Stimulated activated CD4-positive, alpha-beta T cell treated with anti-CD3 and anti-CD28 coated beads, Interleukin-4, amount 100 ng/mL, for 4 hours (primary cell): ENCODE measurements around the gene RNPEPL1.

Experiments used
- DNase-seq, 2 experiments: peaks; one replicate each; pipeline ENCODE4 v3.0.0-alpha.2; 2020

RNPEPL1 gene

DNA sequence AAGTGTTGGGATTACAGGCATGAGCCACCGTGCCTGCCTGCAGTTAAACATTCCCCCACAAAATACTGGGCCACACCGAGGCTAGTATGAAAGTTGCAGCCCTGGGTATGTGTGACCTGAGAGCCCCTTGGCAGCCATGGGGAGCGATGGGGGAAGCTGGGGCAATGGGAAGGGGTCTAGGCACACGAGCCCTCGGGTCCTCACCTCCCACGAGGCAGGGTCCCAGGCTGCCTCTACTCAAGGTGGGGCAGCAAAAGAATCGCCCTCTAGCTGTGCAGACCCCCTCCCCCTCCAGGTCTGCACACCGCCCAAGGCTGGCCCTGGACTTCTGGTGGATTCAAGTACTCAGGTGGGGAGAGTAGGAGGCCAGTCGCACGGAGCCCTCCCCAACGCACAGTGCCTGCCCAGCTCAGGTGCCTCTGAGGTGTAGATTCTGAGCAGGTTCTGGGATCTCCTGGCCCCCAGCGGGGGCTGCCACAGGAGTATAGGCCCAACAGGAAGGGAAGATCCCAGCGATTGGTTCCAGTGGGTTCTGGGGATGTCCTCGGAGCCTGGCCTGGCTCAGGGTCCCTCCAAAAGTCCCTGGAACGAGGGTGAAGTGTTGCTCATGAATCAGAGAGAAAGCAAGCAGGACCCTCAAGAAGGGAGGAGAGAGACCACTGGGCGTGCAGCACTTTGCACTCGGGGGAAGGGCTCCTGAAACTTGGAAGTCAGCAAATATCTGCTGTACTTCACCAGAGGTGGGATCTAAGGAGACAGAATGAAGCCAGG is 59.6 kb downstream of the RNPEPL1 start:
- DNase-seq: no peak

DNA sequence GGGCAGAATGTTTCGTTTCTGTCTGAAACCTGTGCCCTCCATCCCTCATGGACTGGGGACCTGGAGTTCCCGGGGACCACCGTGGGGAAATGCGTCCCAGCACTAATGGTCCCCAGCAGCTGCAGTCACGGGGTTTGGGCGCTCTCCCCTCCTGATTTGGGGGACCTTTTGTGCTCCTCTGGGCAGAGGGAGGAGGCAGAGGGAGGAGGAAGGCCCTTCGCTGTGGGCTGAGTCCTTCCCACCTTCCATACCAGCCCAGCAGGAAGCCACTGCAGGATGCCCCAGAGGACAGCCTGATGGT is 60.2 kb downstream of the RNPEPL1 start:
- no peak for DNase-seq

DNA sequence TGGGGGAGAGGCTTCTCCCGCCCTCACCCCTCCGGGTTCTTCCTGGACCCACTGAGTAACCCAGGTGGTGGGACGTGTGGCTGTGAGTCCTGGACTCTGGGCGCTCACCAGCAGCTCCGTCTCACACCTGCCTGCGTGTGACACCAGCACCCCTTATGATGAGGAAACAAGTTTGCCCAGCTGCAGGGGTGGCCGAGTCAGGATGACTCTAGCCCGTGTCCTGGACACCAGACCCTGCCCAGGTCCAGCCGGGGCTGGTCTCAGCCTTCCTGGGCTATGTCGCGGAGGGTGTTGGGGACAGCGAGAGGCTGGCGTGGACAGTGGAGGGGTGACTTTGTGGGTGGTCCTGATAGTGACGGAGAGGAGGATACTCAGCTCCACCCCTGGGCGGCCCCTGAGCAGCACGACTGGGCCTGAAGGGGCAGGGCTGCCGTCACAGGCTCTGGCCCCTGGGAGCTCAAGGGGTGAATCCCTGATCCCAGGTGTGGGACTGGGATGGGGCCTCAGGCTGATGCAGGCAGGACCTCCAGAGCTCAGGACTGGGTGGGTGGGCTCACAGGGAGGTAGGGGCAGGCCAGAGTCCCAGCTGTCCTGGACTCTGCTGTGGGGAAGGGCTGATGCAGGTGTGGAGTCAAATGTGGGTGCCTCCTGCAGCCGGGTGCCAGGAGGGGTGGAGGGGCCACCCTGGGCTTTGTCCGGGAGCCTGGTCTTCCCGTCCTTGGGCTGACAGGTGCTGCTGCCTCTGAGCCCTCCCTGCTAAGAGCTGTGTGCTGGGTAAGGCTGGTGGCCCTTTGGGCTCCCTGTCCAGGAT is 60.7 kb downstream of the RNPEPL1 start:
- DNase-seq: no peak

DNA sequence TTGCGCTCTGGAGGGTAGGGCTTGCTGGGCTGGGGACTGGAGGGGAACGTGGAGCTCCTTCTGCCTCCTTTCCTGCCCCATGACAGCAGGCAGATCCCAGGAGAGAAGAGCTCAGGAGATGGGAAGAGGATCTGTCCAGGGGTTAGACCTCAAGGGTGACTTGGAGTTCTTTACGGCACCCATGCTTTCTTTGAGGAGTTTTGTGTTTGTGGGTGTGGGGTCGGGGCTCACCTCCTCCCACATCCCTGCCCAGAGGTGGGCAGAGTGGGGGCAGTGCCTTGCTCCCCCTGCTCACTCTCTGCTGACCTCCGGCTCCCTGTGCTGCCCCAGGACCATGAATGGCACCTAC is 61.3 kb downstream of the RNPEPL1 start:
- DNase-seq: no peak

DNA sequence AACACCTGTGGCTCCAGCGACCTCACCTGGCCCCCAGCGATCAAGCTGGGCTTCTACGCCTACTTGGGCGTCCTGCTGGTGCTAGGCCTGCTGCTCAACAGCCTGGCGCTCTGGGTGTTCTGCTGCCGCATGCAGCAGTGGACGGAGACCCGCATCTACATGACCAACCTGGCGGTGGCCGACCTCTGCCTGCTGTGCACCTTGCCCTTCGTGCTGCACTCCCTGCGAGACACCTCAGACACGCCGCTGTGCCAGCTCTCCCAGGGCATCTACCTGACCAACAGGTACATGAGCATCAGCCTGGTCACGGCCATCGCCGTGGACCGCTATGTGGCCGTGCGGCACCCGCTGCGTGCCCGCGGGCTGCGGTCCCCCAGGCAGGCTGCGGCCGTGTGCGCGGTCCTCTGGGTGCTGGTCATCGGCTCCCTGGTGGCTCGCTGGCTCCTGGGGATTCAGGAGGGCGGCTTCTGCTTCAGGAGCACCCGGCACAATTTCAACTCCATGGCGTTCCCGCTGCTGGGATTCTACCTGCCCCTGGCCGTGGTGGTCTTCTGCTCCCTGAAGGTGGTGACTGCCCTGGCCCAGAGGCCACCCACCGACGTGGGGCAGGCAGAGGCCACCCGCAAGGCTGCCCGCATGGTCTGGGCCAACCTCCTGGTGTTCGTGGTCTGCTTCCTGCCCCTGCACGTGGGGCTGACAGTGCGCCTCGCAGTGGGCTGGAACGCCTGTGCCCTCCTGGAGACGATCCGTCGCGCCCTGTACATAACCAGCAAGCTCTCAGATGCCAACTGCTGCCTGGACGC is 61.9 kb downstream of the RNPEPL1 start:
- no peak for DNase-seq
